Epithelial cell of esophagus (primary cell): ENCODE results near the gene NOC2L.

Experiments
- DNase-seq: peaks from one replicate; pipeline ENCODE4 v3.0.0; 2010; ENCODE audit warnings: low read depth
- H3K4me3 ChIP-seq: 2 replicates; pipeline ENCODE4 v1.5.1; 2011; ENCODE audit warnings: mild to moderate bottlenecking, low read length, control low read depth
- TF ChIP-seq, protein P1 (sequence below): IDR thresholded peaks from 2 replicates; pipeline ENCODE4 v1.5.1; 2011; ENCODE audit warnings: low read depth, mild to moderate bottlenecking, low read length, control low read depth, inconsistent platforms; ENCODE audit not compliant: insufficient read depth; ENCODE audit errors: missing control alignments

Gene NOC2L

DNA sequence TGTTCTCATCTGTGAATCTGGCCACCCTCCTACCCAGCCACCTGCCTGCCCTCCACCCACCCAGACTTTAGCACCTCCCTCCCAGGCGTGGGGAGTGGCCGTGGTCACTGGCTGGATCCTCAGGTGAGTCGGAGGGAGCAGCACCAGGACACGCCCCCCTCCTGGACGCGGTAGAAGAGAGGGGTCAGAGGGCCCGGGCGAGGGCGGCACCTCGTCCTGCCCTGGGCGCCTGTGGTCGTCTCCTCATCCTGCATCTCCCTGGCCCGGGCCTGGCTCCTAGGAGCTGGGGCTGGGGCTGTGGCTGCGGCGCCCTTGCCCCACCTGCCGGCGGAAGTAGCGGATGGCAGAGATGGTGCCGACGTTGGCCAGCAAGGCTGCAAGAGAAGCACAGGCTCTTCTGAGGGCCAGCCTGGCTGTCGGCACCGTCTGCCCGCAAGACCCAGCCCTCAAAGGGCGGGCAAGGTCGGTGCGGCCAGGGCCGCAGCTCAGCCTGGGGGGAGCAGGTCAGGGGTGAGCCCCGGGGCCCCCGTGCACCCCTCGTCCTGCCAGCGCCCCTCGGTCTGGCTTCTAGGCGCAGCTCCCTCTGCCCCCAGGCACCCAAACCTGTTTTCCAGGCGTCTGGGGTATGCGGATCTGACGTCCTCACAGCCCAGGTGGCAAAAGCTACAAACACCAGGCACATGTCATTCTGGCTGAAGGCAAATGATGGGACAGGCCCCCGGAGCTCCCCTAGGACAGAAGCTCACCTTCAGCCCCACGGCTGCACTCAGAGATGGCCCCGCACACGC, 17.0 kb upstream of the NOC2L start:
- TF ChIP-seq, protein P1, sequence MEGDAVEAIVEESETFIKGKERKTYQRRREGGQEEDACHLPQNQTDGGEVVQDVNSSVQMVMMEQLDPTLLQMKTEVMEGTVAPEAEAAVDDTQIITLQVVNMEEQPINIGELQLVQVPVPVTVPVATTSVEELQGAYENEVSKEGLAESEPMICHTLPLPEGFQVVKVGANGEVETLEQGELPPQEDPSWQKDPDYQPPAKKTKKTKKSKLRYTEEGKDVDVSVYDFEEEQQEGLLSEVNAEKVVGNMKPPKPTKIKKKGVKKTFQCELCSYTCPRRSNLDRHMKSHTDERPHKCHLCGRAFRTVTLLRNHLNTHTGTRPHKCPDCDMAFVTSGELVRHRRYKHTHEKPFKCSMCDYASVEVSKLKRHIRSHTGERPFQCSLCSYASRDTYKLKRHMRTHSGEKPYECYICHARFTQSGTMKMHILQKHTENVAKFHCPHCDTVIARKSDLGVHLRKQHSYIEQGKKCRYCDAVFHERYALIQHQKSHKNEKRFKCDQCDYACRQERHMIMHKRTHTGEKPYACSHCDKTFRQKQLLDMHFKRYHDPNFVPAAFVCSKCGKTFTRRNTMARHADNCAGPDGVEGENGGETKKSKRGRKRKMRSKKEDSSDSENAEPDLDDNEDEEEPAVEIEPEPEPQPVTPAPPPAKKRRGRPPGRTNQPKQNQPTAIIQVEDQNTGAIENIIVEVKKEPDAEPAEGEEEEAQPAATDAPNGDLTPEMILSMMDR = peak; percentile 58
- no peak overlapping the region for H3K4me3 ChIP-seq
- DNase-seq = peak; percentile 76

DNA sequence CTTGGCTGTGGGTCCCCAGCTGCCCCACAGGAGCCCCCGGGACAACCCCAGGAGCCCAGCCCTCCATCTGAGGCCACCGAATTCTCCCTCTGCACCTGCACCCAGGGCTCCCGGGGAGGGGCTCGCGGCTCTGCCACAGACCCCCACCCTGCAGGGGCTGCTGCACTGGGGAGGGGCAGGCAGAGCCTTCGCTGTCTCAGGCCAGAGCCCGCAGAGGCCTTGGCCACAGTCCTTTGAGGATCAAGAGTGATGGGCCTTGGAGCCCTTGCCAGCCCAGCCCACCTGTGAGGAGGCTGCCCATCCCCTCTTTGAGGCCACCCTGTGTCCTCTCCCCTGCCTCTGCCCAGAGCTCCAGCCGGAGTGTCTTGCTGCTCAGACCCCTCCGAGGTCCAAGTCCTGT, 16.3 kb upstream of the NOC2L start:
- DNase-seq = no peak
- TF ChIP-seq, protein P1 = no peak
- no peak overlapping the region for H3K4me3 ChIP-seq

DNA sequence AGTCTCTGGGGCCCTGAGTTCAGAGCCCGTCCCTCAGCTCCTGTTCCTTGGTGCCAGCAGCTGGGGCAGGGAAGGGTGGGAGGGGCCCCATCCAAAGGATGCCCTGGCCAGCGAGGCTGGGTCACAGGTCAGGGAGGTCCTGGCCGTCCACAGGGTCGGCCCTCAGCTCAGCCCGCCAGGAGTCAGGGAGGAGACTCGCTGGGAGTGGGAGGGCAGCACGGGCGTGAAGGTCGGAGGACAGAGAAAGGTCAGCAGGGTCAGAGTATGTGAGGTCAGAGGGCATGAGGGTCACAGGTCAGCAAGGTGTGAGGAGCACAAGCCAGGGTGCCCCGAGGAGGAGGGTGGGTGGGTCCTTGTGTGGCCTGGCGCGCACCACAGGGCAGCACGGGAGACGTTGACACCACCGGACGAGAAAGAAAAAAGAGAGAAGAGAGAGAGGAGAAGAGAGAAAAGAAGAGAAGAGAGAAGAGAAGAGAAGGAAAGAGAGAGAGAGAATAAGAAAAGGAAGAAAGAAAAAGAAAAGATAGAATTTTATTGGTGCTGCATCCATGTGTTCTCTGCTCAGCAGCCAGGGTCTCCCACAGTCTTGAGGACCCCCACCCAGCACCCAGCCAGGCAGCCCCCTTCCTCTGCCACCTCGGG, 15.8 kb upstream of the NOC2L start:
- TF ChIP-seq, protein P1 = no peak
- no peak for DNase-seq
- no peak overlapping the region for H3K4me3 ChIP-seq

DNA sequence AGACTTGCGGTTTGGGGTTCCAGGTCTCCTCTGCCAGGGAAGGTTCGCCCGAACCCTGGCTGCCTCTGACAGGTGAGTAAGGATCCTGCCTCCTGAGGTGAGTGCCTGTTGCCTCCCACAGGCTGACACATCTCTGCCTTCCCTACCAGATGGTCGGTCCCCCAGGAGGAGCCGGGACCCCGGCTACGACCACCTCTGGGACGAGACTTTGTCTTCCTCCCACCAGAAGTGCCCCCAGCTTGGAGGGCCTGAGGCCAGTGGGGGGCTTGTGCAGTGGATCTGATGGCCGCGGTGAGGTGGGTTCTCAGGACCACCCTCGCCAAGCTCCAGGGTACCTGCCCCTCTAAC, 15.2 kb upstream of the NOC2L start:
- TF ChIP-seq, protein P1 = no peak
- DNase-seq = no peak
- no peak overlapping the region for H3K4me3 ChIP-seq

DNA sequence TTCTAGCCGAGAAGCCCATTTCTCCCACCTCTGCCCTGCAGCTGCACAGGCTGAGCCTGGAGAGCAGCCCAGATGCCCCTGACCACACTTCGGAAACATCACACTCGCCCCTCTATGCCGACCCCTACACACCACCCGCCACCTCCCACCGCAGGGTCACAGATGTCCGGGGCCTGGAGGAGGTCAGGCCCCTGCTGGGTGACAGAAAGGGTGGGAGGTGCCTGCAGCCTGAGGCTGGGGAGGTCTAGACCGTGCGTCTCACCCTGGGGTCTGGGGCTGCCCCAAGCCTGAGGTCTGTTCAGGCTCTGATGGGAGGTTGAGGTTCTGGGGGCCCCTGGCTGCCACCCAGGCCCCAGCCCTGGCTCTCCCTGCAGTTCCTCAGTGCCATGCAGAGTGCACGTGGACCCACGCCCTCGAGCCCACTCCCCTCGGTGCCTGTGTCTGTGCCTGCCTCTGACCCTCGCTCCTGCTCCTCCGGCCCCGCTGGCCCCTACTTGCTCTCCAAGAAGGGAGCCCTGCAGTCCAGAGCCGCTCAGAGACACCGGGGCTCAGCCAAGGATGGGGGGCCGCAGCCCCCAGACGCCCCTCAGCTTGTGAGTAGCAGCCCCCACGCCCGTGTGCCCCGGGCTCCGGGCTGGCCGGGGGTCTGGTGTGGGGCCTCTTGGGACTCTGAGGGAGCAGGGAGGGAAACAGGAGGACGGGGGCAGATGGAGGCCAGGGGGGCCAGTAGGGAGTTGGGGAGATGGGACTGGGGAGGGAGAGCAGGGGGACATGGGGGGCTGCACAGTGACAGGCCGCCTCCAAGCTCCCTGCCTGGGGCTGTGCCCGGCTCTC, 14.6 kb upstream of the NOC2L start:
- TF ChIP-seq, protein P1 = no peak
- H3K4me3 ChIP-seq = no peak overlapping the region
- DNase-seq = no peak

DNA sequence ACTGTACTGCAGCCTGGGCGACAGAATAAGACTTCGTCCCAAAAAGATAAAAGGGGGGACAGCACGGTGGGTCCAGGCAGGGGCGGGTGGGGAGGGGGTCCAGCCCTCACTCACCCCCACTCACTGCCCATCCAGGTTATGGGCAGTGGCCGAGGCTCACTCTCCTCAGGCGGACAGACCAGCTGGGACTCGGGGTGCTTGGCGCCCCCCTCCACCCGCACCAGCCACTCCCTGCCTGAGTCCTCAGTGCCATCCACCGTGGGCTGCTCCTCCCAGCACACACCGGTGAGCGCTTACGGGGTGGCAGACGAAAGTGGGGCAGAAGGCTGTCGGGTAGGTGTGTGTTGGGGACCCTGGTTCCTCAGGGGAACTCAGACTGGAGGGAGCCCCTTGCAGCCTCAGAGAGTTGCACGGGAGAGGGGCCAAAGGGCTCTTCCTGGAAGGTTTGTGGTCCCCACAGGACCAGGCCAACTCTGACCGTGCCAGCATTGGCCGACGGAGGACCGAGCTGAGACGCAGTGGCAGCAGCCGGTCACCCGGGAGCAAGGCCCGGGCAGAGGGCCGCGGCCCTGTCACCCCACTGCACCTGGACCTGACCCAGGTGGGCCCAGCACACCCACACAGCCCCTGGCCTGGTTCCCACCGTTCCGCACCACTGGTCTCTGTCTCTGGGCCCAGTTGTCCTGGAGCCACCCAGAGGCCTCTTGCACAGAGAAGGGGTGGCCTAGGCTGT, 13.8 kb upstream of the NOC2L start:
- no peak overlapping the region for H3K4me3 ChIP-seq
- TF ChIP-seq, protein P1 = no peak
- DNase-seq = no peak
